Stimulated activated CD4-positive, alpha-beta T cell treated with anti-CD3 and anti-CD28 coated beads, Interleukin-1b, Interleukin-23, amount 100 ng/mL, for 24 hours (primary cell): ENCODE results near the gene HS6ST2.

Source experiments
- DNase-seq, 4 experiments: peaks; one replicate each; pipeline ENCODE4 v3.0.0-alpha.2; 2020; ENCODE audit warnings: low read depth in 4 of 4, low spot score in 1 of 4

HS6ST2 gene

DNA sequence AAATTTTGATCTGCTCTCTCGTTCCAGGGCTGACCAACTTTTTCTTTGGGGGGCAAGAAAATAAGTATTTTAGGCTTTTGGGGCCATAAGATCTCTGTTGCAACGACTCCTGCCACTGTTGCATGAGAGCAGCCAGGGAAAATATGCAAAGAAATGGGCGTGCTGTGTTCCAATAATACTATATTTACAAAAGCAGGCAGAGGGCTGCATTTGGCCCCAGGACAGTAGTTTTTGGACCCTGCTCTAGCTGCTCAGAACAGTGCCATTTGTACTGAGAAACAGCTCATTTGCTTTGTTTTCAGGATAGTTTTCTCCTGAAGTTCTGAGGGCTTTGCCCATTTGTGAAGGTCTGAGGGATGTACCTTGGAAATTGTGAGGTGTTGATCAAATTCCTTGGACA, 334.5 kb downstream of the HS6ST2 start:
- DNase-seq, result no peak

DNA sequence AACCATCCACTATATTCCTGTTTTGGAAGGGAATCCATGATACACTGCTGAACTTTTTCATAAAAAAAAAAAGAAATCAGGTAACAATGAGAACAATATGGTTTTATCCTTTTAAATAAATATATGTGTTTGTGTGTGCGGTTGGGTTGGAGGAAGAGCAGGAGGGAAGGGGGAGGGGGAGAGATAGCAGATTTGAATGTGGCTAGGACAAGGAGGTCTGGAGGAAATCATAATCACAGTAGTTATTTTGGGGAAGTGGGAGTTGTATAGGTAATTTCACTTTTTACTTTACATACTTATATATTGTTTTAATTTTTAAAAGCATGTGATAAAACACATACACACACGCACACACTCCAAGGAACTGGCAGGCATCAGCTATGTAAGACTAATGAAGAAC, 335.1 kb downstream of the HS6ST2 start:
- no peak for DNase-seq

DNA sequence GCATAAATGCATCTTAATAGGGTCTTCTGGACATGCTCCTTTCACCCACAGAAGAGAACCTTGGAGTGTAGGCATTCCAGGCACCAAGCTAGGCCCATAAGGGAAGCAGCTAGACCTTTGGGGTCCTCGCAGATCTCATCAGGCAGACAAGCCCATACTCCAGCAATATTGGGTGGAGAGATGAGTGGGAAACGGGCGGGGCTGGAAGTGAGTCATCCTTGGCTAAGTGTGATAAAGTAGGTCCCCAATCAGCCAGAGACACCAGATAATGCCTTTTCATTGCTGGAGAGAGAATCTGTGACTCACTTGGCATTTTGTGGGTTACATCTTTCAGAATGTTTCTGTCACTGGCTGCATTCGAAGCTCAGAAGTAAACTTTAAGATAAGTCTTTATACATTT, 336.3 kb downstream of the HS6ST2 start:
- peak in 3 of 4 experiments; percentile 9 to 44 (median 28) for DNase-seq

DNA sequence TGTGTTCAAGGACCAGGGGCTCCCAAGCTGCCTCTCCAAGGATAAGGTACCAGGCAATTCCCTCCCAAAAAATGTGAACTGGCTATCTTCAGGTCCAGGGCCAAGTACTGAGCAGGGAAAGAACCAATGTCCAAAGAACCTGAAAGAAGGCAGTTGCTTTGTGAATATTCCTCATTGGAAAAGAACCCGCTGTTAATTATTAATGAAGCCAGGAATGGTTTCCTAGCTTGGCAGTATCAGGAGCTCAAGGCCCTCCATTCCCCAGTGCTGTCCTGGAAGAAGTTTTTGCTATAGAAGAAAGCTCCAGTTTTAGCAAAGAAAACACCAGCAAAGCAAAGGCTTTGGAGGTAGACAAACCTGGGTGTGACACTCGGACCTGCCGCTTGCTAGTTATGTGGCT, 339.6 kb downstream of the HS6ST2 start:
- DNase-seq, result no peak

DNA sequence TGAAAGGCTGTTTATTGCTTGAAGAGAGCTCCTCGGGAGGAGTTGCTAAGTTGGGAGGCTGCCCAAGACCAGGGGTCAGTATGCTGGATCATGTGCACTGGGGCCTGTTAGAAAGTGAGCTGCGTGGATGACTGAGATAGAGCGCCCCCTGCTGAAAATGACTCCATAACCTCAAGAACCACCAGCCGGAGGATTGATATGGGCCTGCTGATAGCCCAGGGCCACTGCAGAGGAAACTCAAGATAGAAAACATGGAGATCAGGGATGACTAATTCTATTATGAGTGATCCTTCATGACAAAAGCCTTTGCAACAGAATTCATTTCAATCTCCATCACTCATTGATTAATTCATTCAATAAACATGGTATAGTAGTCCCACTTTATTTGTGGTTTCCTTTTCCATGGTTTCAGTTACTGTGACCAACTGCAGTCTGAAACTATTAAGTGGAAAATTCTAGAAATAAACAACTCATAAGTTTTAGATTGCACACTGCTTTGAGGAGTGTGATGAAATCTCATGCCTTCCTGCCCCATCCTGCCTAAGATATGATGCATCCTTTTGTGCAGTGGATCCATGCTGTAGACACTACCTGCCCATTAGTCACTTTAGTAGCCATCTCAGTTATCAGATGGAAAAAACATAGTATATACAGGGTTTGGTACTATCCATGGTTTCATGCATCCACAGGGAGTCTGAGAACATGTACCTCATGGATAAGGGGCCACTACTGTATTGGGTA, 342.9 kb downstream of the HS6ST2 start:
- DNase-seq, result peak in 3 of 4 experiments; percentile 5 to 18 (median 15)

DNA sequence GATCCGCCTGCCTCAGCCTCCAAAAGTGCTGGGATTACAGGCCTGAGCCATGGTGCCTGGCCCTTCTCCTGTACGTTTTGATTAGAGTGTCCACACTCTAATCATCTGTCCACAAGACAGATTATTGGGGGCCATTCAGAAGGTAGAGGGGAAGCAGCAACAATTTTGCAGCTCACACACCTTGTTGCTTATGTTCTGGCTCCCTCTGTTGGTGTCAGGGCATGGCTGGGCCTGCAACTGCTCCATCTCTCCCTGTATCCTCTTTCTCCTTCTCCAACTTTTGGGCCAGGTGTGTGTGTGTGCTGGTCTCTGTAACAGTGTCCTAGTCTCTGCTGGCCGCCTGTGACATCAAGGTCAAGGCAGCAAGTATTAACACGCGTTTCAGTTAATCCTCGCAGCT, 344.1 kb downstream of the HS6ST2 start:
- DNase-seq, result no peak

DNA sequence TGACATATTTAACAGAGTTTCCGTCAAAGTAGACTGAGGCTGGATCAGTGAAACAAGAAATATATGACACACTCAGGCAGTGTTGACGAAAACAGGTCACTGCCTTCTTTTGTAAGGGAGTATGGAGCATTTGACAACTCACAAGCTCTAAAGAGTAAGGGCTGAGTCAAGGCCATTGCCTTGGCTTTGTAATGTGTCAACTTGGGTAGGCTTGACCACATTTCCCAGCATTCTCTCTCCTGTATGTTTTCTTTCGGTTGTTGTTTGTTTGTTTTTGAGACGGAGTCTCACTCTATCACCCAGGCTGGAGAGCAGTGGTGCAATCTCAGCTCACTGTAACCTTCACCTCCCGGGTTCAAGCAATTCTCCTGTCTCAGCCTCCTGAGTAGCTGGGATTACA, 344.6 kb downstream of the HS6ST2 start:
- DNase-seq, result no peak

DNA sequence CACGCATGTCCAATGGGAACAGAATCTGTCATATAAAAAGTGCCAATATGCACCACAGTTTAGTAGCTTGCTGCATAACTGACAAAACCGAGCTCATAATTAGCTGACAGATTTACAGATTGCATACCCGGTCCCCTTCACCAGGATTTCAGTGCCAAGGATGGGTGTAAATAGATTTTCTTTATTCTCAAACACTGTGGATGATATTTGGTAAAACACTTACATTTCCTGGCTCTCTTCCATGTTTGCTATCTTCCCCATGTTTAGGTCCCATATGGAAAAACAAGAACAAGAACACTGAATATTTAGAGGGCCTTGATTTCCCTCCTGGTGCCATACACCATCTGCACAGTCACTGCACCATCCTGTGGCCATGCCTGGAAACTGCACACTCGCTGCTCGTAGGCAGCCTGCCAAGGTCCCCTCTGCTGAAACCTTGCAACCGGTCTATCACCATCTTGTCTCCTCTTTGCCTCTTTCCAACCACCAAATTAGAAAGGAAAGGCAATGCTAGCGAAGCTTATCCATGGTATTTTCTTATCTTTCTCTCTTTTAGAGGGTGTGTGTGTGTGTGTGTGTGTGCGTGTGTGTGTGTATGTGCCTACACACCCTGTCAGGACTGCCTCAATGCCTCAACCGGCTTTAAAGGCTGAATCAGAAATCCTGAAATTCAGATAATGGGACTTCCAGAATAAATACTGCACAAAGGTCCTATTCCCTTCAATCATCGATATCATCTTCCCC, 345.4 kb downstream of the HS6ST2 start:
- peak in 3 of 4 experiments; percentile 3 to 18 (median 14) for DNase-seq

DNA sequence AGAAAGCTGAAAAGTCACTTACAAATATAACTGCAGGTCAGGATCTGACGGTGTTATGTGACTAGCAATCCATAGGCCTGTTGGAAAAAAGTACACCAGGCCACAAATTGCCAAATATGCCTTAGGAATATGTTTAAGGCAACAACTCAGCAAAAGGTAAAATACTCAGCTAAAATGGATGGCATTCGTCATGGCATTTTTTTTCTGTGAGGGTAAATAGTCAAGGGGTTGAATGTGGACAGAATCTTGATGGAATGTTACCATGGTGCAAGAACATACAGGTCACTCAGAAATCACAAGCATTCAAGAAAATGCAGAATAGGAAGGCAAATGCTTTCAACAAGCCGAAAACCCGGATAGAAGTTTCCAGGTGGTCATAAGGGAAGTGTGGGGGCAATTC, 347.9 kb downstream of the HS6ST2 start:
- no peak for DNase-seq

DNA sequence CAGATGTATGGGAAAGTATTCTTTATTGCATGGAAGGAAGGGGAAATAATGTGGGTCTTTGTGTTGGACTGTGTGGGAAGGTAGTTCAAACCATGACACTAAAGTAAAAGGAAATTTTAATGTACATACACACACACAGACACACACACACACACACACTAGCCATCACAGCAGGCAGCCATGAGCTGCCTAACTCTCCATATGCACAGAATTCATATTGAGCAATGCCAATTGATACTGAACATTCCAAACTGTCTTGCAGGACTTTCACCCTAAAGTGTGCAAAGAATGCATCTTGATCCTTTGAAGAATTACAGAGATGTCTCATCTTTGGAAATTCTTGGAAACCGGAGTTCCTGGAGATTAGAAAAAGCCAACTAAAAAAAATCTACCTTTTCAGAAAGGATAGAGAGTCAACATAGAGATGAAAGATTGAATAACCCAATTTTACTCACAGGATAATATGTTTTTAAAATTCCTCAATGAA, 349.0 kb downstream of the HS6ST2 start:
- DNase-seq, result no peak

DNA sequence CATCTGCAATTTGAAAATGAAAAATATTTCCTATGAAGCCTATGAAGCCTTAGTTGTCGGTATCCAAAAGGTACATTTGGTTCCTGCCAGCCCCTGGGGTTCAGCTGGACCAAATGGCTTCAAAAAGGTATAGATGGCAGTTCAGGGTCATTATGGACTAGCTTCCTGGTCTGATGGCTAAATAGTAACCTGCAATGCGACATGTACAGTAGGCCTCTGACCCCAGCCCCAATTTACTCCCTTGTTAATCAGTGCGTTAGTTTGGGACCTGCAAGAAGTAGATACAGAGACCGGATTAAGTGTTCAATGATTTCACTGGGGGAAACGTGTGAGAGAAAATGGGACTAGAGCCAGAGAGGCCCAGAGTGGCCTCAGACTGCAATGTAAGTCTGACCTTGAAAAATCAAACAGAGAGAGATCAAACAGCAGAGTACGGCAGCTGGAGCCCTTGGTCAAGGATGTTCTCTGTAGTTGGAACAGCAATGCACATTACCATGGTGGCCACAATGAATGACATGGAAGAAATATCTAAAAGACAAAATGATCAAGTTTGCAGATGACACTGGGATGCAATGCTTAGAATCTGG, 354.6 kb downstream of the HS6ST2 start:
- no peak for DNase-seq

DNA sequence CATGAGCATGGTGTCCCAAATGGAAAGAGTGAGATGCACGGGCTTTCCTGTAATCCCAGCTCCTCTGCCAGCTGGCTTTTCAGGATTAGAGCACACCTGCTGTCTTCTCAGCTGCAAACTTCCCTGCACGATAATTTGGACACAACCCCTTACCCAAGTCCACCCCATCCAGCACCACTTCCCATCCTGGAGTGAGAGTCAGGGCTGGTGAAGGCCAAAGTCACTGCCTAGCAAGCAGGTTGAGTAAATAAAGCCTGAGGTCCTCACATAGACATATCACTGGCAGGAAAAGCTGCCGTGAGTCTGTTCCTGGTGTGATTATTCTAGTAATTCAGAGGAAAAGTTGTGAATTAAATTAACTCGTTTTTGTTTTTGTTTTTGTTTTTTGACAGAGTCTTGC, 355.7 kb downstream of the HS6ST2 start:
- DNase-seq, result no peak

DNA sequence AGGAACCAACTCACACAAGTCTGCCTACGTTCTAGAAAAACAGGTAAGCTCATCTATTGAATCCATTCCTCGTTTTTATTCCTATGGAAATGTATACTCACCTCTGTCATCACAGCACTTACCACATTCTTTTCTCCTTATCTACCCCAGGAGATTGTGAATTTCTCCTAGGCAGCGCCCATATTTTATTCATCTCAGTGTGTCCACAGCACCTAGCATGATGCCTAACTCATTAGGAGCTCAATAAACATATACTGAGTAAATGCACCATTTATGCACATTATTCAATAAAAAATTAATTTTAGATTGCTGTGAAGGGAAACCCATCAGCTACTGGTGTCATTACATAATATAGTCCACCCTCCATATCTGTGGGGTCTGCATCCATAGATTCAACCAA, 363.4 kb downstream of the HS6ST2 start:
- no peak for DNase-seq

DNA sequence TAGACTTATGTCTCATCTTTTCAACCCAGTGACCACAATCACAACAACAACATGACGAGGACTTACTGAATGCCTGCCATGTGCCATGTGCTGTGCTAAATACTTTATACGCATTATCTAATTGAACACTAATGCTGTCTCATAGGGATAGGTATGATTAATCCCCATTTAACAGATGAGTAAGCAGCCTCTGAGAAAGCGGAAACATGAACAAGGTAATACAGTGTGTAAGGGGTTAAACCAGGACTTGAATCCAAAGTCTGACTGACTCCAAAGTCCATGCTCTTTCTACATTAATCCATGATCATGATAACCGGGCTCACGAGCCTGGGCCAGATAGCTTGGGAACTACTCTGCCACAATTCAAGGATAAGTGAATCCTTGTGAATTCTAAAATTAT, 364.3 kb downstream of the HS6ST2 start:
- no peak for DNase-seq

DNA sequence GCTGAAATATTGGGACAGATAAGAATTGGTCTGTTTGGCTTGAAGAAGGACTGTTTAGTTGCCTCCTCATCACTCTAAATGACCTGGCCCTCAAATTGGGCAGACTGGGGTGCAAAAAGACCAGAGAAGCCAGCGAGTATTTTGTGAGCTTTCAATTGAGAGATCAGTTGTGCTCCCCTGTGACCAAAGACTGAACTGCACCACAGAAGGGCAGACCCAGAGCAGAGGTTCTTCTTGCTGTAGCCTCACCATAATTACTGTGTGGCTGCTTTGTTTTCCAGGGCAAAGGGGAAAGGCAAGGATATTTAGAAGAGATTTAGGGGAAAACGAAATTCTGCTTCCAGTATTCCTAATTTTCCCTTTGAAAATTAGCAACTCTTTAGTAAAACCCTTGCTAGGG, 365.5 kb downstream of the HS6ST2 start:
- DNase-seq, result no peak

DNA sequence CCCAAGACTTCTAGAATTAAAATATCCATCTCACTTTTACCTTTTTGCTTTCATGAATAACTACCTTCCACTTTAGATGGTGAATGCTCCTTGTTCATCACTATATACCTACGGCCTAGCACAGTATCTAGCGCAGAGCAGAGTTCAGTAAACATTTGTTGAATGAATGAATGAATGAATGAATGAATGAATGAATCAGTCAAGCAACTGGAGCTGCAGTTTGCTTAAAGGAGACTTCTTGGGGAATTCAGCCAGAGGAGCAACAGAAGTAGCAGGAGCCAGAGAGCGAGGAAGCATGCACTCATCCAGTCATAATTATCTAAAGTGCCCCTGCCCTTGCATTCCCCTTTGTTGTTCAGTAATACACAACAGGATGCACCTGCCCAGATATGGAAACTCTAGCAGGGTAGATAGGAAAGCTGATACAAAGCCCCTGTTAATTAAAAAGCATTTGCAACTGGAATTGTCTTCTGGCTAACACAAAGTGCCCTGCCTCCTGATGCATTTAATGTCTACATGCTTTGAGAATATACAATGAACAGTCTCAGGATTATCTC, 366.6 kb downstream of the HS6ST2 start:
- no peak for DNase-seq

DNA sequence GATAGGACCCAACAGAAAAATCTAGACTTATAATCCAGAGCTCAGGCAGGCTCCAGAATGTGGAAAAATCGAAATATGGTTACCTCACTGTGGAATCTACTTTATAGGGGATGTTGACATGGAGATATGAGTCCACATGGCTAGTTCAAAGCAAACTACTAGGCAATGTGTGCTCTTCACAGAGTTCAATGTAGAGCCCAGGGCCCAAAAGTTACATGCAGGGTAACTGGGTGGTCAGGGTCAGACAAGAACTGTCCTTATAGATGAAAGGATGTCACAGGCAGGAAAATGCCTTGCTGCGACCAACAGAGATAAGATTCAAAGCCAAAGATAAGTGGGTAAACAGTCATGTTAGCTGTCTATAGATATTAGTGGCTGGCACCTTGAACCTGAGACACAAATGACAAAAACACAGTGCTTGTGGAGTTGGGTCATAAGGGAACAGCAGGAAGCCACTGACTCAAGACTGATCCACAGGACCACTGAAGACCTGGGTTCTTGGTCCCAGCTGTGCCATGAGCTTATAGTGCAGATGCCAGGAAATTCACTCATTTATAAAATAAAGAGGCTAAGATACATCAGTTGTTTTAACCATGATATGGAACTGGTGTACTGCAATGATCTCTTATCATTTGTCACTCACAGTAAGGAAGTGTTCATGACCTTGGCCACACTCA, 367.9 kb downstream of the HS6ST2 start:
- no peak for DNase-seq

DNA sequence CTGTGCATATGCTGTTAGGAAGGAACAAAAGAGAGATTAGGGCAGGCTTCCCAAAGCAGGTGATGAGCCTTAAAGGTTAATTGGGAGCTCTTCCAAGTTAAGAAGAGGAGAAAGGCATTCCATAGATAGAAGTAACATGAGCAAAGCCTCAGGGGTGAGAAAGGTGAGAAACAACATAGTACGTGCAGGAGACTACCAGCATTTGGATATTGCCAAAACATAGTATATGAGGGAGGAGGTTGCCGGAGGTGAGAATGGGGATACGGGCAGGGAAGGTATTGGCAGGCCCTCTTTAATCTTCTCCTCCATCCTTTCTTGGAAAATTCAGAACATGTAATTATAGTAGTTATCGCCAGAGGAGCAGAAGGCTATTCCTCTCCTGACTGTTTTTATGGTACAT, 373.5 kb downstream of the HS6ST2 start:
- DNase-seq, result no peak

DNA sequence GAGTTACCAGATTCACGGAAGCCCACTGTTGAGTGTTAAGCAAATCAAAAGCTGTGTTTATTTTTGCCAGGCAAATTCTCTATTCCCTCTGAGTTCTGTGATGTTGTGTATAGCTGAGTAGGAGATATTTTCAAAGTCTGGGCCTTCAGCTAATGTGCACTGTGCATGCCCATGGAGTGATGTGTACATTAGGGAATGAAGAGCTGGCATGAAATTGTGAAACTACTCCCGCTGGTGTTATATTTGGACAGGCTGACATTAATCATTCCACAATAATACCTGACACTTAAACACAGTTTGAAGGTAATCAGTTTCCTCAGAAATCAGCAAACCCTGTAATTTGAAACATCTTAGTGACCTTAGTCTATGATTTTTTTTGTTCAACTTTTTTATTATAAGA, 381.5 kb downstream of the HS6ST2 start:
- DNase-seq, result no peak
